Fibroblast of the aortic adventitia (primary cell): ENCODE data around the gene TRANK1. TPM values are rescaled to one million over a fixed set of nuclear protein-coding genes. Genes with fewer than 3 reads are reported as not detected.
"Not testable (repeated sequence)": the region's sequence is repeated elsewhere in the genome, so short reads cannot be mapped to it uniquely, and the experiment has no call there.

Source experiments
- DNase-seq: peaks from one replicate; pipeline ENCODE4 v3.0.0-alpha.2; 2010; ENCODE audit warnings: low read depth
- H3K4me3 ChIP-seq: 2 replicates; pipeline ENCODE4 v1.5.1; 2011; ENCODE audit warnings: low read depth, mild to moderate bottlenecking, control low read depth, low read length, moderate library complexity
- total RNA-seq: library from RNA; depleted of rRNA; stranded (reverse); fragments of >200 nt; gene quantifications from 2 replicates; pipeline ENCODE4 v1.2.3, GENCODE V29; 2012; ENCODE audit warnings: low replicate concordance
- TF ChIP-seq, protein P1 (sequence below): IDR thresholded peaks from 2 replicates; pipeline ENCODE4 v1.5.1; 2011; ENCODE audit warnings: mild to moderate bottlenecking, low read length, control low read depth, inconsistent platforms; ENCODE audit not compliant: insufficient read depth

The TRANK1 gene
- total RNA-seq, 1 donor = 32.9 TPM

GRCh38 chr3:36933540-36934296 lies 11.1 kb downstream of the TRANK1 start:
- no peak overlapping the region for H3K4me3 ChIP-seq
- no peak for DNase-seq
- TF ChIP-seq, protein P1, sequence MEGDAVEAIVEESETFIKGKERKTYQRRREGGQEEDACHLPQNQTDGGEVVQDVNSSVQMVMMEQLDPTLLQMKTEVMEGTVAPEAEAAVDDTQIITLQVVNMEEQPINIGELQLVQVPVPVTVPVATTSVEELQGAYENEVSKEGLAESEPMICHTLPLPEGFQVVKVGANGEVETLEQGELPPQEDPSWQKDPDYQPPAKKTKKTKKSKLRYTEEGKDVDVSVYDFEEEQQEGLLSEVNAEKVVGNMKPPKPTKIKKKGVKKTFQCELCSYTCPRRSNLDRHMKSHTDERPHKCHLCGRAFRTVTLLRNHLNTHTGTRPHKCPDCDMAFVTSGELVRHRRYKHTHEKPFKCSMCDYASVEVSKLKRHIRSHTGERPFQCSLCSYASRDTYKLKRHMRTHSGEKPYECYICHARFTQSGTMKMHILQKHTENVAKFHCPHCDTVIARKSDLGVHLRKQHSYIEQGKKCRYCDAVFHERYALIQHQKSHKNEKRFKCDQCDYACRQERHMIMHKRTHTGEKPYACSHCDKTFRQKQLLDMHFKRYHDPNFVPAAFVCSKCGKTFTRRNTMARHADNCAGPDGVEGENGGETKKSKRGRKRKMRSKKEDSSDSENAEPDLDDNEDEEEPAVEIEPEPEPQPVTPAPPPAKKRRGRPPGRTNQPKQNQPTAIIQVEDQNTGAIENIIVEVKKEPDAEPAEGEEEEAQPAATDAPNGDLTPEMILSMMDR = no peak

DNA sequence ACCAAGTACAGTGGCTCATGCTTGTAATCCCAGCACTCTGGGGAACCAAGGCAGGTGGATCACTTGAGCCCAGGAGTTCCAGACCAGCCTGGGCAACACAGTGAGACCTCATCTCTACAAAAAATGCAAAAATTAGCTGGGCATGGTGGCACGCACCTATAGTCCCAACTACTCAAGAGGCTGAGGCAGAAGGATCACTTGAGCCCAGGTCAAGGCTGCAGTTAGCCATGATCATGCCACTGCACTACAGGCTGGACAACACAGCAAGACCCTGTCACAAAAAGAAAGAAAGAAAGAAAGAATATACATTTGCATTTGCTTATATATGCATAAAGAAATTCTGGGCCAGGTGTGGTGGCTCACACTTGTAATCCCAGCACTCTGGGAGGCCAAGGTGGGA lies 13.4 kb downstream of the TRANK1 start:
- H3K4me3 ChIP-seq, DNase-seq: not testable (repeated sequence)

DNA sequence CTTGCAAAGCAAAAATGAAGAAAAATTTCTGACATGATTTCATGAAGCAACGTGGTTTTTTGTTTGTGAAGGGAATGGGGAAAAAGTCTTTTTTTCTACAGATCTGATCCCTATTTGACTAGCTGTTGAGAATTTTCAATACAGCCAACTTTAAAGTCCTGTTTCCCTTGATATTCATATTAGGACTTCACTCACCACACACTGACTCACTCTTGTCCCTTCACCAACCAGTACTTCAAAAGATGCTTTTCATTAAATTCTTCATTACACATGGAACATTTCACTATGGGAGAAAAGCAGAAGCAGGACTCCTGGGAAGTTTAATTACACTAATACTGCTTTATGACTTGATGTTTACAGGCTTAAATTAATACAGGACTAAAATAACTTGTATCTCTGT lies 16.6 kb downstream of the TRANK1 start:
- H3K4me3 ChIP-seq = no peak overlapping the region
- DNase-seq = no peak
- TF ChIP-seq, protein P1 = no peak

DNA sequence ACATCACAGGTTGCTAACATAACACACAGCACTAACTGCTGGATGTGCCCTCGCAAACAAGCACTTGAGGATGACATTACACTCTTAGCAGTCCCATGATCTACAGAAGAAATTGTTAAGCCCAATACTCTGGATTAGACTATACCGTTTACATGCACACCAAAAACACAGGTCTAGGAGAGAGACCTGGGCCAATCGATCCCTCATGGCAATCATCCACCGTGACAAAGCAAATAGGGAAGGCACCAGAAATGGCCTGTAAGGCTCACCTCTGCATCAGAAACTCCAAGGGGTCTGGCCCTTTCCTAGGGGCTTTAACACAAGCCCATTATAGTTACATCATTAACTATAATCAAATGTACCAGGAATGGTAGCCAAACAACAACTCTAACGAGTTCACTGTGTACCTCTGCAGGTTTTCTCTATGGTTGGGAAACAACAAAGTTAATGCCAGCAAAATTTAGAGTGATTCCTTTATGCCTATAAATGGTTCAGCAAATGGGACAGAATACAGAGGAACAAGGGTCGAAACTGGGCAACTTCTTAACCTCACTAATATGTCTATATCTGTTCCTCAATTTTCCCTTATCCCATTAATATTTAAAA lies 18.5 kb downstream of the TRANK1 start:
- TF ChIP-seq, protein P1 = no peak
- H3K4me3 ChIP-seq = no peak overlapping the region
- DNase-seq = no peak

DNA sequence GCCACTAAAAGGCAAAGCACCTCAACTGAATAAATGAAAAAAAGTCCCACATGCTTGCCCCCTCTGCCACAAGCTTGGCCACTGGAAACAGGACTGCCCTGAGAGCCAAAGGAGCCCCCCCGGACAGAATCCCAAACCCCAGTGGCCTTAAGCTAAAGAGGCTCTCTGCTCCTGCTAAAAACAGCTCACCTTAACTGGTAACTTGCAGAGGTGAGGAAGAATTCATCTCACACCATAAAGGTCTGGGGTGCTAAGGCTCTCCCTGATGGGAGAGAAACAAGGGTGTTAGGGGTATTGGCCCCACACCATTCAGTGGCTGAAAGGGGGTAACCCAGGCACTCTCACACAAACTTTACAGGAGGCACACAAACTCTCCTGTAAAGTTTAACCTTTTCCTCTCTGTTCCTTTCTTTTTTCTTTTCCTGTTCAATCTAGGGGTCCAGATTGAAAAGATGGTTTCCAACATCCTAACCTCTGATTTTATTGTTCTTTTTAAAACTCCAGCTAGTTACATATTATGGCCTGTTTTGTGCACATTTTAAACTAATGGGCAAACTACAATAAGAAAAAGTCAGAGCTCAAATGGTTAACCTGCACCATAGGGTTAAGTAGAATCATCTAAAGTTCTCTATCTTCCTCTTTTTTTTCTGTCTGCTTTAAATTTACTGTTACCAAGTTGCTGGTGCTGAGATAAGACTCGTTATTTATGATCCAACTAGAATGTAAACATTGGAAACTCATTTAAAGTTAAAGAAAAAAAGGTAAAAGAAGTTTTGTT lies 19.9 kb downstream of the TRANK1 start:
- TF ChIP-seq, protein P1 = no peak
- no peak for DNase-seq

DNA sequence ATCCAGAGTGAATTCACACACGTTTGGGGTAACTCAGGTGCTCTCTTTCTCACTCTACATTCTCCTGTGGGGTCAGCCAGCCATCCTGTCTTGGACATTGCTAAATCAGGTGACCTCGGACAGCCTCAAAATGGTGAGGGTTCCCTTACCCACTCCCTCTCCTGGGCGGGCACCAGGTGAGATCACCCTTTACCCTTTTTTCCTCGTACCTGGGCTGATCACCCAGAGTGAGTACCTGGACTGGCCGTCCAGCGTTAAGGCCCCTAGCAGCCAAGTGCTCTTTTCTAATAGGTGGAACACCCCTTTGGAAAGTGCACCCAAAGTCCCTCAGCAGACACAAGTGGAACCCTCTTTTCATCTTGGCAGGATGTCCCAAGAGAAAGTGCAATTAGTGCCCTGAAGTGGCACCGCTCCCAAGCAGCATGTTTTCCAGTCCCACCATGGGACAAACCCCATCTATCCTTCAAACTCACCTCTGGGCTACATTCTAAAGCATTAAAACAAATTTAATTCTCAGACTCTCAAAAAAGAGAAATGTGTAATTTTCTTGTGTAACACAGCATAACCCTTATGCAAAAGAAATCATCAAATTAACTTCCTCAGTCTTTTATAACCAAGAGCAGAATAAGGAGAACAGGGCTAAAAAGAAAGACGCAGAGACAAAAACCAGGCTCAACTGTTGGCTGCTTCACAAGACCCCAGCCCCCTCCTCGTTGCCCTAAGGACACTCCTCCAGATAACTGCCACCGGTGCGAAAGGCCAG lies 20.7 kb downstream of the TRANK1 start:
- no peak for DNase-seq
- no peak overlapping the region for H3K4me3 ChIP-seq
- TF ChIP-seq, protein P1 = no peak

More for the DNA sequence above, 19.9 kb downstream of the TRANK1 start:
- no peak overlapping the region for H3K4me3 ChIP-seq
